Glomerular visceral epithelial cell (primary cell): ENCODE measurements around the gene LIMK2.
"Not testable (repeated sequence)": the region's sequence is repeated elsewhere in the genome, so short reads cannot be mapped to it uniquely, and the experiment has no call there.

ENCODE experiments used
- DNase-seq: peaks from one replicate; pipeline ENCODE4 v3.0.0-alpha.2; 2016; ENCODE audit errors: extremely low spot score

LIMK2 gene

GRCh38 chr22:31211862-31212730 is at the start of gene LIMK2:
LIMK2 (plus strand) TSS chr22:31212298; CDS start chr22:31212409, 111 bp downstream.
- peak; percentile 91 for DNase-seq

GRCh38 chr22:31170971-31171370 is 41.1 kb upstream of the LIMK2 start:
- no peak for DNase-seq

- DNase-seq: not testable (repeated sequence)
These were observed 40.4 kb upstream of the LIMK2 start for GRCh38 chr22:31171734-31172133.

- DNase-seq: peak; percentile 49
These were observed 38.5 kb upstream of the LIMK2 start for GRCh38 chr22:31173386-31174145.

GRCh38 chr22:31176923-31177322 is 35.2 kb upstream of the LIMK2 start:
- no peak for DNase-seq

GRCh38 chr22:31177420-31178162 is 34.5 kb upstream of the LIMK2 start:
- peak; percentile 81 for DNase-seq

- no peak for DNase-seq
These were observed 33.2 kb upstream of the LIMK2 start for GRCh38 chr22:31178859-31179258.

GRCh38 chr22:31179345-31179744 is 32.8 kb upstream of the LIMK2 start:
- peak; percentile 84 for DNase-seq

GRCh38 chr22:31184015-31184414 is 28.1 kb upstream of the LIMK2 start:
- no peak for DNase-seq

- no peak for DNase-seq
These were observed 27.0 kb upstream of the LIMK2 start for GRCh38 chr22:31185056-31185455.

- DNase-seq: no peak
These were observed 24.5 kb upstream of the LIMK2 start for GRCh38 chr22:31187627-31188026.

GRCh38 chr22:31192513-31192912 is 19.6 kb upstream of the LIMK2 start:
- DNase-seq: no peak

- no peak for DNase-seq
These were observed 19.0 kb upstream of the LIMK2 start for GRCh38 chr22:31193092-31193491.

- not testable (repeated sequence) for DNase-seq
These were observed 17.4 kb upstream of the LIMK2 start for GRCh38 chr22:31194681-31195080.

- DNase-seq: no peak
These were observed 12.9 kb upstream of the LIMK2 start for GRCh38 chr22:31199187-31199586.

GRCh38 chr22:31204352-31204984 is 7.6 kb upstream of the LIMK2 start:
- not testable (repeated sequence) for DNase-seq

GRCh38 chr22:31205059-31205458 is 7.0 kb upstream of the LIMK2 start:
- not testable (repeated sequence) for DNase-seq

GRCh38 chr22:31206460-31206859 is 5.6 kb upstream of the LIMK2 start:
- not testable (repeated sequence) for DNase-seq

- no peak for DNase-seq
These were observed 5.0 kb upstream of the LIMK2 start for GRCh38 chr22:31206896-31207687.

GRCh38 chr22:31210556-31211421 is 1.3 kb upstream of the LIMK2 start:
- DNase-seq: no peak
